HepG2 (cell line): ENCODE measurements around the gene GPR25. TPM values are rescaled to one million over a fixed set of nuclear protein-coding genes. Genes with fewer than 3 reads are reported as not detected.

Experiments used
- AHR ChIP-seq: IDR thresholded peaks from 2 replicates; pipeline ENCODE4 v1.6.1; 2018; ENCODE audit warnings: missing genetic modification reagents, missing compliant biosample characterization
- GABPA ChIP-seq, 2 experiments: IDR thresholded peaks; 2 replicates each; pipeline ENCODE4 v1.6.1; 2011 to 2016; ENCODE audit warnings: low read depth in 2 of 2, low read length in 1 of 2, missing biosample characterization in 1 of 2, missing genetic modification characterization in 1 of 2
- GFI1 ChIP-seq: sonication (generic); formaldehyde crosslinking; IDR thresholded peaks from 2 replicates; pipeline ENCODE4 v1.5.0; 2020; ENCODE audit warnings: missing genetic modification reagents, mild to moderate bottlenecking, borderline replicate concordance
- HNRNPLL ChIP-seq: fragments of 200-400 bp; formaldehyde crosslinking; IDR thresholded peaks from 2 replicates; pipeline ENCODE4 v1.6.1; 2017; ENCODE audit warnings: mild to moderate bottlenecking, low read depth, low read length; ENCODE audit not compliant: poor library complexity, severe bottlenecking
- JDP2 ChIP-seq: sonication (generic); formaldehyde crosslinking; IDR thresholded peaks from 2 replicates; pipeline ENCODE4 v1.8.1; 2022; ENCODE audit warnings: missing genetic modification reagents, borderline replicate concordance
- LCORL ChIP-seq, 2 experiments: fragments of 450-650 bp in 1 of 2; sonication (generic) in 1 of 2; formaldehyde crosslinking in 1 of 2; IDR thresholded peaks; 2 replicates each; pipeline versions ENCODE4 v1.5.0 to v1.6.1; 2017 to 2020; ENCODE audit warnings: antibody characterized with exemption in 1 of 2, missing genetic modification reagents in 1 of 2
- MZF1 ChIP-seq: sonication (generic); formaldehyde crosslinking; IDR thresholded peaks from 2 replicates; pipeline ENCODE4 v1.8.1; 2023; ENCODE audit warnings: mild to moderate bottlenecking, missing genetic modification reagents, borderline replicate concordance
- SOX13 ChIP-seq, 3 experiments: fragments of 450-650 bp in 1 of 3; sonication (generic) in 1 of 3; formaldehyde crosslinking in 1 of 3; IDR thresholded peaks in 2 of 3; conservative IDR thresholded peaks in 1 of 3; 2 replicates each; pipeline versions ENCODE4 v1.5.0 to v1.6.1; 2016 to 2020; ENCODE audit warnings: antibody characterized with exemption in 1 of 3, mild to moderate bottlenecking in 1 of 3, missing compliant biosample characterization in 1 of 3, missing genetic modification reagents in 1 of 3, moderate library complexity in 1 of 3
- SOX5 ChIP-seq: IDR thresholded peaks from 2 replicates; pipeline ENCODE4 v1.6.1; 2016; ENCODE audit warnings: borderline replicate concordance
- XRCC5 ChIP-seq: fragments of 200-400 bp; formaldehyde crosslinking; optimal IDR thresholded peaks from 2 replicates; pipeline ENCODE3; 2017; ENCODE audit warnings: mild to moderate bottlenecking, low read length
- ZBTB20 ChIP-seq: sonication (generic); formaldehyde crosslinking; IDR thresholded peaks from 2 replicates; pipeline ENCODE4 v1.8.1; 2023; ENCODE audit warnings: missing genetic modification reagents, low read depth, mild to moderate bottlenecking, borderline replicate concordance
- ZNF670 ChIP-seq: sonication (generic); formaldehyde crosslinking; IDR thresholded peaks from 2 replicates; pipeline ENCODE4 v1.8.0; 2022; ENCODE audit warnings: mild to moderate bottlenecking, missing genetic modification reagents, borderline replicate concordance
- ZNF678 ChIP-seq: sonication (generic); formaldehyde crosslinking; IDR thresholded peaks from 2 replicates; pipeline ENCODE4 v1.4.0; 2020; ENCODE audit warnings: mild to moderate bottlenecking, missing genetic modification reagents
- polyA plus RNA-seq, 8 experiments: library from polyadenylated mRNA; depleted of rRNA in 3 of 8; stranded (reverse) in 7 of 8; unstranded in 1 of 8; fragments of >200 nt; fragmentation: Illumina TruSeq in 4 of 8; extraction: Trizol in 4 of 8; gene quantifications; 2 replicates each; pipeline versions ENCODE4 v1.2.1 to v1.2.3, GENCODE V29; 2011 to 2016; ENCODE audit warnings: low read depth in 4 of 8, missing spikeins in 1 of 8, mixed read lengths in 1 of 8; ENCODE audit not compliant: insufficient read depth in 1 of 8
- total RNA-seq, 5 experiments: library from RNA; depleted of rRNA; stranded (reverse); fragments of >200 nt; fragmentation: Illumina TruSeq; extraction: Trizol; gene quantifications; 2 replicates each; pipeline ENCODE4 v1.2.3, GENCODE V29; 2016; ENCODE audit warnings: low read depth in 1 of 5
- TF ChIP-seq, protein P1 (sequence below): sonication (generic); formaldehyde crosslinking; IDR thresholded peaks from 2 replicates; pipeline ENCODE4 v1.5.1; 2020; ENCODE audit warnings: missing genetic modification reagents, mild to moderate bottlenecking, borderline replicate concordance
- TF ChIP-seq, protein P2 (sequence below): sonication (generic); formaldehyde crosslinking; IDR thresholded peaks from 2 replicates; pipeline ENCODE4 v1.4.0; 2020; ENCODE audit warnings: missing genetic modification reagents
- TF ChIP-seq, protein P3 (sequence below): sonication (generic); formaldehyde crosslinking; IDR thresholded peaks from 2 replicates; pipeline ENCODE4 v1.5.0; 2020; ENCODE audit warnings: missing genetic modification reagents, mild to moderate bottlenecking, borderline replicate concordance
- TF ChIP-seq, protein P4 (sequence below): sonication (generic); formaldehyde crosslinking; conservative IDR thresholded peaks from 2 replicates; pipeline ENCODE4 v1.4.0; 2020; ENCODE audit warnings: mild to moderate bottlenecking, missing genetic modification reagents, moderate library complexity

The GPR25 gene
- total and polyA plus RNA-seq, 2 of the 13 experiments (the other 11 are each of a cell fraction or from before 2014, with no cell fraction given) = not detected

DNA sequence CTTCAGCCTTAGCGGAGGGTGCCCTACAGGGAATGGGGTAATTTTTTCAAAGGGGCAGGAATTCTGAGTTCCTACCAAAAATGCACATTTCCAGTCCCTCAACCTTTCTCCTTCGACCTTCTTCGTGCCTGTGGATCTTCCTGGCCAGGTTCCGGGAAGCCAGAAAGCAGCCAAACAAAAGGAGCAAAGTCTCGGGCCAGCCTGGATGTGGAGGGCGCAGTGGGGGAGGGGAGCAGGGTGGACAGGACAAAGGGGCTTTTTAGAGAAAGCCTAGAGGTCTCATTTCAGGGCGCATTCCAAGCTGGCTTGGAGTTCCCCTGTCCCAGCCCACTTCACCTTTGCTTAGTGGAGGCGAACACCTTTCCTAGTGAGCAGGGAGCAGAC is 19.0 kb downstream of the GPR25 start (continued):
- TF ChIP-seq, protein P1, sequence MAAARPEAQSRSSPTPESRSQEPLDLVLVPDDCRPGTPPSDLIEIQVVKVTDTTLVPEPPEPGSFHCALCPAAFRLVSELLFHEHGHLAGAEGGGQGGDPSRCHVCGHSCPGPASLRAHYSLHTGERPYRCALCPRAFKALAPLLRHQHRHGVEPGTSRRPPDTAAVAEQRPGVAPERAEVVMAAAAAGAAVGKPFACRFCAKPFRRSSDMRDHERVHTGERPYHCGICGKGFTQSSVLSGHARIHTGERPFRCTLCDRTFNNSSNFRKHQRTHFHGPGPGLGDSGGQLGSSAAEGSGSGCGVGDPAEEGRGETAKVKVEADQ (CRISPR knock-in tag) = no peak
- TF ChIP-seq ZBTB20 (CRISPR knock-in tag) (no peak), LCORL (IDR thresholded peaks at IDR 0.05) (no peak), LCORL (CRISPR knock-in tag; IDR thresholded peaks at IDR 0.05) (peak; percentile 74; the same call in 1 of the 2 replicates), JDP2 (CRISPR knock-in tag) (no peak; the same call in 1 of the 2 replicates), AHR (no peak), GABPA (IDR thresholded peaks at IDR 0.05; ENCODE audit: low read depth, low read length) (no peak), GABPA (CRISPR knock-in tag; IDR thresholded peaks at IDR 0.05; ENCODE audit: low read depth) (no peak), SOX5 (CRISPR knock-in tag) (peak; percentile 57; the same call in 1 of the 2 replicates), ZNF670 (CRISPR knock-in tag) (no peak), XRCC5 (peak; percentile 19), HNRNPLL (no peak), GFI1 (CRISPR knock-in tag) (peak; percentile 57; the same call in 1 of the 2 replicates), ZNF678 (CRISPR knock-in tag) (no peak), MZF1 (CRISPR knock-in tag) (no peak), SOX13 (IDR thresholded peaks at IDR 0.05) (peak; percentile 77; the same call in 1 of the 2 replicates), SOX13 (CRISPR knock-in tag; conservative IDR thresholded peaks at IDR 0.05 in 1 of 2, IDR thresholded peaks at IDR 0.05 in 1 of 2) (peak in 1 of 2 experiments; percentile 79; a peak in 2 of 4 replicates)
- TF ChIP-seq, protein P2, sequence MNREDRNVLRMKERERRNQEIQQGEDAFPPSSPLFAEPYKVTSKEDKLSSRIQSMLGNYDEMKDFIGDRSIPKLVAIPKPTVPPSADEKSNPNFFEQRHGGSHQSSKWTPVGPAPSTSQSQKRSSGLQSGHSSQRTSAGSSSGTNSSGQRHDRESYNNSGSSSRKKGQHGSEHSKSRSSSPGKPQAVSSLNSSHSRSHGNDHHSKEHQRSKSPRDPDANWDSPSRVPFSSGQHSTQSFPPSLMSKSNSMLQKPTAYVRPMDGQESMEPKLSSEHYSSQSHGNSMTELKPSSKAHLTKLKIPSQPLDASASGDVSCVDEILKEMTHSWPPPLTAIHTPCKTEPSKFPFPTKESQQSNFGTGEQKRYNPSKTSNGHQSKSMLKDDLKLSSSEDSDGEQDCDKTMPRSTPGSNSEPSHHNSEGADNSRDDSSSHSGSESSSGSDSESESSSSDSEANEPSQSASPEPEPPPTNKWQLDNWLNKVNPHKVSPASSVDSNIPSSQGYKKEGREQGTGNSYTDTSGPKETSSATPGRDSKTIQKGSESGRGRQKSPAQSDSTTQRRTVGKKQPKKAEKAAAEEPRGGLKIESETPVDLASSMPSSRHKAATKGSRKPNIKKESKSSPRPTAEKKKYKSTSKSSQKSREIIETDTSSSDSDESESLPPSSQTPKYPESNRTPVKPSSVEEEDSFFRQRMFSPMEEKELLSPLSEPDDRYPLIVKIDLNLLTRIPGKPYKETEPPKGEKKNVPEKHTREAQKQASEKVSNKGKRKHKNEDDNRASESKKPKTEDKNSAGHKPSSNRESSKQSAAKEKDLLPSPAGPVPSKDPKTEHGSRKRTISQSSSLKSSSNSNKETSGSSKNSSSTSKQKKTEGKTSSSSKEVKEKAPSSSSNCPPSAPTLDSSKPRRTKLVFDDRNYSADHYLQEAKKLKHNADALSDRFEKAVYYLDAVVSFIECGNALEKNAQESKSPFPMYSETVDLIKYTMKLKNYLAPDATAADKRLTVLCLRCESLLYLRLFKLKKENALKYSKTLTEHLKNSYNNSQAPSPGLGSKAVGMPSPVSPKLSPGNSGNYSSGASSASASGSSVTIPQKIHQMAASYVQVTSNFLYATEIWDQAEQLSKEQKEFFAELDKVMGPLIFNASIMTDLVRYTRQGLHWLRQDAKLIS = no peak
- TF ChIP-seq, protein P3, sequence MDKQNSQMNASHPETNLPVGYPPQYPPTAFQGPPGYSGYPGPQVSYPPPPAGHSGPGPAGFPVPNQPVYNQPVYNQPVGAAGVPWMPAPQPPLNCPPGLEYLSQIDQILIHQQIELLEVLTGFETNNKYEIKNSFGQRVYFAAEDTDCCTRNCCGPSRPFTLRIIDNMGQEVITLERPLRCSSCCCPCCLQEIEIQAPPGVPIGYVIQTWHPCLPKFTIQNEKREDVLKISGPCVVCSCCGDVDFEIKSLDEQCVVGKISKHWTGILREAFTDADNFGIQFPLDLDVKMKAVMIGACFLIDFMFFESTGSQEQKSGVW (CRISPR knock-in tag) = no peak
- TF ChIP-seq, protein P4, sequence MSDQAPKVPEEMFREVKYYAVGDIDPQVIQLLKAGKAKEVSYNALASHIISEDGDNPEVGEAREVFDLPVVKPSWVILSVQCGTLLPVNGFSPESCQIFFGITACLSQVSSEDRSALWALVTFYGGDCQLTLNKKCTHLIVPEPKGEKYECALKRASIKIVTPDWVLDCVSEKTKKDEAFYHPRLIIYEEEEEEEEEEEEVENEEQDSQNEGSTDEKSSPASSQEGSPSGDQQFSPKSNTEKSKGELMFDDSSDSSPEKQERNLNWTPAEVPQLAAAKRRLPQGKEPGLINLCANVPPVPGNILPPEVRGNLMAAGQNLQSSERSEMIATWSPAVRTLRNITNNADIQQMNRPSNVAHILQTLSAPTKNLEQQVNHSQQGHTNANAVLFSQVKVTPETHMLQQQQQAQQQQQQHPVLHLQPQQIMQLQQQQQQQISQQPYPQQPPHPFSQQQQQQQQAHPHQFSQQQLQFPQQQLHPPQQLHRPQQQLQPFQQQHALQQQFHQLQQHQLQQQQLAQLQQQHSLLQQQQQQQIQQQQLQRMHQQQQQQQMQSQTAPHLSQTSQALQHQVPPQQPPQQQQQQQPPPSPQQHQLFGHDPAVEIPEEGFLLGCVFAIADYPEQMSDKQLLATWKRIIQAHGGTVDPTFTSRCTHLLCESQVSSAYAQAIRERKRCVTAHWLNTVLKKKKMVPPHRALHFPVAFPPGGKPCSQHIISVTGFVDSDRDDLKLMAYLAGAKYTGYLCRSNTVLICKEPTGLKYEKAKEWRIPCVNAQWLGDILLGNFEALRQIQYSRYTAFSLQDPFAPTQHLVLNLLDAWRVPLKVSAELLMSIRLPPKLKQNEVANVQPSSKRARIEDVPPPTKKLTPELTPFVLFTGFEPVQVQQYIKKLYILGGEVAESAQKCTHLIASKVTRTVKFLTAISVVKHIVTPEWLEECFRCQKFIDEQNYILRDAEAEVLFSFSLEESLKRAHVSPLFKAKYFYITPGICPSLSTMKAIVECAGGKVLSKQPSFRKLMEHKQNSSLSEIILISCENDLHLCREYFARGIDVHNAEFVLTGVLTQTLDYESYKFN = peak; percentile 87
